DOHH2 (cell line): Measurements from ENCODE around the gene SLC22A13.

ENCODE experiments used
- CTCF ChIP-seq: fragments of 200-600 bp; sonication (generic); IDR thresholded peaks from one replicate; pipeline ENCODE4 v1.5.1; 2014; ENCODE audit warnings: antibody characterized with exemption, mild to moderate bottlenecking, low read depth, low read length; ENCODE audit not compliant: poor library complexity, severe bottlenecking
- EZH2phosphoT487 ChIP-seq: fragments of 200-600 bp; sonication (generic); IDR thresholded peaks from 2 replicates; pipeline ENCODE4 v1.6.1; 2017; ENCODE audit warnings: borderline replicate concordance, mild to moderate bottlenecking, antibody characterized with exemption, low read length, moderate library complexity, mixed read lengths

GRCh38 chr3:38255627-38256026 lies 10.0 kb upstream of the SLC22A13 start:
- TF ChIP-seq CTCF: no peak
- no peak for TF ChIP-seq EZH2phosphoT487
